HG03558 (cell line): Measurements from ENCODE around the gene STK39.
"Not testable (repeated sequence)": the region's sequence is repeated elsewhere in the genome, so short reads cannot be mapped to it uniquely, and the experiment has no call there.

Experiments used
- ATAC-seq: cut with Tn5 transposase; IDR thresholded peaks from one replicate; pipeline ENCODE4 v1.9.1; 2021; ENCODE audit warnings: moderate number of reproducible peaks; ENCODE audit not compliant: unreplicated experiment; ENCODE audit errors: extremely low read depth

The STK39 gene

DNA sequence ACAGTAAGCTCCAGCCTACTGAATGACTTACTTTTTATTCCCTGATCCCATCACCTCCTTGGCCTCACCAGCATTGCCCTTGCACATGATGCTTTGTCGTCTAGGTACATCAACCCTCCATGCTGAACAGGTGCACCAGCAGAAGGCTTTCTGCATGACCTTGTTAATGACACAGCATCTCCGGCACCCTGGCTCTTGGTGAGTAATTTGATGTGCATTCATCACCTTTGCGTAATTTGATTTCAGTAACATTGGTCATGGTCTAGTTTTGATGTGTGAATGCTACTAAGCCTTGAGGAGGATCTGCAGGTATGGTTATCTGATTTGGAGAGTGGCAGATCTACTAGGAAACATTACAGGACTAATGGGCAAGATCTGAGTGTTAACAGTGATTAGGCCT, 103.6 kb downstream of the STK39 start:
- ATAC-seq = no peak

DNA sequence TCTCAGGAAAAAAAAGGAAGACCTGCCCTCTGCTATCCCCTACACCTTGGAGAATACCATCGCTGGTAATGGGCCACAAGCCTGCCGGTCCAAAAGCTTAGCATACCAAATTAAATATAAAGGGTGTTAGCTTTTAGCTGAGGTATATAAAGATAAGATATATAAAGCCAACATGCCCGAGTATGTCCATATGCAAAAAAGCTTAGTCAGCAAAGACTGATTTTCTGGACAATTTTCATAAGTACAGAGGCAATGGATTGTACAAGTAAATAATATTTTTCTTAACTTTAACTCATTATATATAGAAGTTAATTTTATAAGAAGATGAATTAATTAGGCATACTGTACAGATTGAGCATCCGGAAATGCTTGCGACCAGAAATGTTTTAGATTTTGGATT, 106.5 kb downstream of the STK39 start:
- ATAC-seq = no peak

DNA sequence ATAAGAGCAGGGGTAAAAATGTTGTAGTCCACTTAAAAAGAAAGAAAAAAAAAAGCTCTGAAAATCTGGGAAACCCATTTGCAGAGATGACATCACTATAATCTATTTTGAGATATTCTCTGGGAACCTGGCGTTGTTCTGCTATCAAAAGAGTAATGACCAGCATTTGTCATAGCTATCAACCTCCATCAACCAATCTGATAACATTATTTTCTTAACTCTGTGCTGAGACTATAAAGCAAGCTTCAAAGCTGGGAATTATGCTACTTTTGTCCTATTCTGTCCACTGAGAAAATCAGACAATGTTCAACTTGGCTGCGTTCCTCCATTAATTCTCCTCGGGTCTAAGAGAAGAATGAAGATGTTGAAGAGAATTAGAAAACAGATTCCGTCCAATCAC, 107.5 kb downstream of the STK39 start:
- no peak for ATAC-seq

GRCh38 chr2:168138901-168139300, 108.5 kb downstream of the STK39 start:
- no peak for ATAC-seq

DNA sequence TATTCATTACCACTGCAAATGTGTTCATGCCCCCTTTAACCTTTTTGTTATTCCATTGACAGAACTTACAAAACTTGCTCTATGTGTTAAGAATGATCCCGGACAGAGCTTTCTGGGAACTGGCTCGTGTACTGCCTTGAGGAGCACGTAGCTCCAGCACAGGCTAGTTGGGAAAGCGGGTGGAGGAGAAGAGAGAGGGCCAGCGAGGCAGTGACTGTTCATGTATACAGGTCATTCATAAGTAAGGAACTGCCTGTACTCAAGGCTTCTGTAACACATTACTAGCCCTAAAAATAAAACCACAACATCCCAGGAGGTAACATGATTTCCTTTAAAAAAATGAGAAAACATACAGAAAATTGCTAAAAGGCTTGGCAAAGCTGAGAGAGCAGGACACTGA, 109.0 kb downstream of the STK39 start:
- no peak for ATAC-seq

DNA sequence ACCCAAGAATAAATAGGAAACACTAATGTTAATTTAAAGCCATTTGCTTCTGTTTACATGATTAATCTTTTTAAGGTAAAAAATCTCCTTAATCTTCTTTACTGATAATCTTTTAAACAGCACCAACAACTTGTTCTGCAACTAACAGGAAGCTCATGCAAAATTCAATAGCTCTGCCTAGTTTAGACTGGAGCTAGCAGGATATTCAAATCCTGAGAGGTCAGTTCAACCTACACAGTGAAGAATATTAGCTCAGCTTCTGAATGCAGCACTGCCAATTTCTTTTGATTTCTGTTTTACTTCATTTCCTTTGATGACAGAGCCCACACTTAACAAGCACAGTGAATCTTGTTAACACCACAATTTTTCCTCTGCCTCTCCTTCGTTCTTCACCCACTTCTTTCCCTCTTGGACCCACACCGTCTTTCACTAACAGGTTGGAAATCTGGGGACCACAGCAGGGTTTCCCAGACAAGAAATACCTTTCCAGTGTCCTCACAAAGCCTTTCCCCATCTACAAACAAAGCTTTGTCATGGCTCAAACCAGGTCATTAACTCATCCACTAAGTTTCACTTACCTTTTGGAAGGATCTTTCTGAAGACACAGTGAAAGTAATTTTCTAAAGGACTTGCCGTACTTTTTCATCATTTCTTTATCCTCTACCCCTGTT, 109.8 kb downstream of the STK39 start:
- ATAC-seq = no peak

GRCh38 chr2:168136392-168136977, 110.9 kb downstream of the STK39 start:
- peak; percentile 56 for ATAC-seq

GRCh38 chr2:168135630-168136029, 111.8 kb downstream of the STK39 start:
- ATAC-seq = no peak

GRCh38 chr2:168135121-168135520, 112.3 kb downstream of the STK39 start:
- ATAC-seq = no peak

- no peak for ATAC-seq
Observed at GRCh38 chr2:168134485-168134884, 112.9 kb downstream of the STK39 start.

- ATAC-seq = no peak
Observed at GRCh38 chr2:168132389-168132788, 115.0 kb downstream of the STK39 start.

DNA sequence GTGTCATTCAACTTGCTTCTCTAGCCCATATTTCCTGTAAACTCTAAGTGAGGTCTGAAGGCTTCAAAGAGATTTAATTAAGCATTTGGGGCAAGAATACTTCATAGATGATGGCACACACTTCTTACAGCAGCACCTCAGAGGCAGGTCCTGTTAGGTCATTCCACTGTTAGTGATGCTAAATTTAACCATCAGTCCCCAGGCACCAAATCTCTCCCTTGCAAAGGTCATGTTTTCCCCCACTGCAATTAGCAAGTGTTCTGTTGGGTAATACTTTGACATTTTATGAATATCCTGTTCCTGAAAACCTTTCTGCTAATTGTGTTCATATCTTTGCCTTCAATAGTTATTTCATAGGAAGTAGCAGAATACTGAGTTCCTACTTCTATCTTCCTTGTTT, 117.0 kb downstream of the STK39 start:
- ATAC-seq = no peak

DNA sequence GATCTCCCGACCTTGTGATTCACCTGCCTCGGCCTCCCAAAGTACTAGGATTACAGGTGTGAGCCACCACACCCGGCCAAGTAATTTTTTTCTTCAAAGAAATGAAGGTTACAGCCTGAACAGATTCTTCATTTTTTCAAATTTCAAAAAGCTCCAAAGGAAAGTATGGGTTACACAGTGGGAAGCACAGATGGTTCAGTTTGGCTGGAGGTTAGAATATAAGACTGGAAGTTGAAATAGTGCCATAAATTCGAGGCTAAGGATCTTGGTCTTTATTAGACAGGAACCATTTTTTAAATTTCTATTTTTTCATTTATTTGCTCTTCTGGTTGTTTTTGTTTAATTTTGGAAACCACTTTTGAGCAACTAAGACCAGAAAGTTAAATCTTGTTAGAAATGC, 120.0 kb downstream of the STK39 start:
- ATAC-seq = no peak

DNA sequence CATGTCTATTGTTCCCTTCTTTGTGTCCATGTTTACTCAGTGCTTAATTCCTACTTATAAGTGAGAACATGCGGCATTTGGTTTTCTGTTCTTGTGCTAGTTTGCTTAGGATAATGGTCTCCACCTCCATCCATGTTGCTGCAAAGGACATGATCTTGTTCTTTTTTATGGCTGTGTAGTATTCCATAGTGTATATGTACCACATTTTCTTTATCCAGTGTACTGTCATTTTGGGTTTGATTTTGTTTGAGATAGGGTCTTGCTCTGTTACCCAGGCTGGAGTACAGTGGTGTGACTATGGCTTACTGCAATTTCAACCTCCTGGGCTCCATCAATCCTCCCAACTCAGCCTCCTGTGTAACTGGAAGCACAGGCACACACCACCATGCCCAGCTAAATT, 125.2 kb downstream of the STK39 start:
- ATAC-seq = not testable (repeated sequence)

DNA sequence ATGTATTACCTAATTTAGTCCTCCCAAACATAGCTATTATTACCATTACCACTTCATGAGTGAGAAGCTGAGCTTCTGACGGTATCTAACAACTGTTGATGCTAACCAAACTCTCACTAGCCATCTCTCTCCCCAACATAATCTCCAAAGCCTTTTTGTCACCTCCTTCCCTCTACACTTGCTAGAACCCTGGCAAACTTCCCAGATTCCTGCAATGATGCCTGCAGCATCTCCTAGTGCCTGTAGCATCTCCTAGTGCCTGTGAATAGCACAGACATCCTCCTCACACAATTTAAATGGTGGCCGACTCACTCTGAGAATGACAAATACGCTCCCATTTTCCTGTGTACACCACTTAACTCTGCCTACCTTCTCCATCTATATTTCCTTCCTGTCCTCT, 126.7 kb downstream of the STK39 start:
- no peak for ATAC-seq

DNA sequence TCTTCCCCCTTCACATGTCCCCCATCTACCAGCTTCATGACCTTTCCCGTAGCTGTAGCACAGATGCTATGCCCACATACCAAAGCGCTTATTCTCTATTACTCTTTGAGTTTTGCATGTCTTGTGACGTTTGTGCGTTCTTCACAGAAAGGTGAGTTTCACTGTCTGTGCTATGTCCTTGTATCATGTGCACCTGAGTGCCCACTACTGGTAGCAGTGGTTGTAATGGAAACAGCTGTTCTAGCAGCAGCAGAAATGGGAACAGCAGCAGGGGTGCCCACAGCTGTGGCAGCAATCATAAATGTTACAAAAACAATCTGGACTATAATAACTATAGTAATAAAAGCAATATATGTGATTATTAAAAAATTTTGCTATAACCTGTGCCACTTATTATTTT, 127.1 kb downstream of the STK39 start:
- no peak for ATAC-seq

GRCh38 chr2:168119515-168120141, 127.8 kb downstream of the STK39 start:
- no peak for ATAC-seq

GRCh38 chr2:168118733-168119514, 128.5 kb downstream of the STK39 start:
- no peak for ATAC-seq

GRCh38 chr2:168116448-168116847, 130.9 kb downstream of the STK39 start:
- ATAC-seq = no peak

DNA sequence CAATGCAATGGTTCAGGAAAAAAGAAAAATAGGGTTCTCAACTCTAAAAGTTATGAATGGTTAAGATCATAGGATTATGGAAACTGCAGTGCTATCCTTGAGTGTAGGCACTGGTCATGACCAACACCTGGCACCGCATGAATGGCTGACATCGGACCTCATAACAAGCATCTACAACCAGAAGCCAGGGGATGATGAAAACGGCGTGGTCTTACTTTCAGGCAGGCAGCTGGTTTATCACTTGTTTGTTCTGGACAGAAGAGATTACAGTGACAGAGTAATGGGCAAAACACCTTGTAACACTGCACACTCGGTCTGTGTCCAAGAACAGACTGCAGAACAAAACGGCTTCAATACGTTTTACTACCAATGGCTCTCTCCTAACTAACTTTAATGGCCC, 132.8 kb downstream of the STK39 start:
- ATAC-seq = no peak

DNA sequence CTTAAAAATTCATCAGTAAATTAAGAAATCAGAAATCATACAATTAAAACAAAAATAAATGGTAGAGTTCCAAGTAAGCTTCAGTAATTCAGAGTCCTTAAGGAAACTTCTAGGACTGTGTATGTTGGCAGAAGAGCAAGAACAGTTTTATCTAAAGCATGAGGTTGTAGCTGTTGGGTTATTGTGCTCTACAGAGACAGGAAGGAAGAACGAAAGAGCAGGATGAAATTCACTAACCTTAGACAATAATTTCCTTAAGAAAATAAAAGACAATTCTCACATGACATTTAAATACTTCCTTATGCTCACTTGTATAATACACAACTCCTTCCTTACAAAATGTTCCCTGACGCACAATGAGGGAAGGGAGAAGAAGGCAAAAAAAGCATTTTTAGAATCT, 133.4 kb downstream of the STK39 start:
- ATAC-seq = no peak
